Neural progenitor cell (in vitro differentiated cells): ENCODE measurements around the gene TADA2A. TPM values are rescaled to one million over a fixed set of nuclear protein-coding genes. Genes with fewer than 3 reads are reported as not detected.

Source experiments
- DNase-seq: peaks from one replicate; pipeline ENCODE4 v3.0.0-alpha.2; 2016; ENCODE audit warnings: low spot score
- H2AFZ ChIP-seq: fragments of 200-600 bp; sonication (generic); replicated peaks from 2 replicates; pipeline ENCODE4 v1.6.1; 2016; ENCODE audit warnings: antibody characterized with exemption
- H3F3A ChIP-seq: fragments of 200-600 bp; sonication (generic); 2 replicates; pipeline ENCODE4 v1.6.1; 2016; ENCODE audit warnings: antibody characterized with exemption, low read depth
- H3K27ac ChIP-seq: fragments of 200-600 bp; sonication (generic); 2 replicates; pipeline ENCODE4 v1.5.1; 2016; ENCODE audit warnings: mild to moderate bottlenecking
- H3K27me3 ChIP-seq: fragments of 200-600 bp; sonication (generic); 2 replicates; pipeline ENCODE4 v1.6.1; 2016; ENCODE audit warnings: mild to moderate bottlenecking, moderate library complexity
- H3K36me3 ChIP-seq: fragments of 200-600 bp; sonication (generic); 2 replicates; pipeline ENCODE4 v1.5.1; 2016
- H3K4me1 ChIP-seq: fragments of 200-600 bp; sonication (generic); 2 replicates; pipeline ENCODE4 v1.6.1; 2016; ENCODE audit warnings: mixed run types
- H3K4me2 ChIP-seq: fragments of 200-600 bp; sonication (generic); 2 replicates; pipeline ENCODE4 v1.6.1; 2016
- H3K4me3 ChIP-seq: fragments of 200-600 bp; sonication (generic); 2 replicates; pipeline ENCODE4 v1.5.1; 2016
- H3K79me2 ChIP-seq: fragments of 200-600 bp; sonication (generic); 2 replicates; pipeline ENCODE4 v1.6.1; 2016; ENCODE audit warnings: low read depth
- H3K9ac ChIP-seq: fragments of 200-600 bp; sonication (generic); 2 replicates; pipeline ENCODE4 v1.6.1; 2016
- H3K9me3 ChIP-seq: fragments of 200-600 bp; sonication (generic); 2 replicates; pipeline ENCODE4 v1.5.1; 2016; ENCODE audit warnings: low read depth
- H4K20me1 ChIP-seq: fragments of 200-600 bp; sonication (generic); 2 replicates; pipeline ENCODE4 v1.6.1; 2016; ENCODE audit warnings: low read depth
- H3K27ac Mint-ChIP-seq: 3 replicates; pipeline ENCODE4 v1.8.0; 2021; ENCODE audit warnings: mixed read lengths
- H3K27me3 Mint-ChIP-seq: 2 replicates; pipeline ENCODE4 v1.8.0; 2022; ENCODE audit warnings: low read depth, mild to moderate bottlenecking, inconsistent platforms, moderate library complexity, mixed read lengths; ENCODE audit not compliant: insufficient read depth
- H3K36me3 Mint-ChIP-seq: 3 replicates; pipeline ENCODE4 v1.8.0; 2021; ENCODE audit warnings: mixed read lengths
- H3K4me1 Mint-ChIP-seq: 3 replicates; pipeline ENCODE4 v1.8.0; 2021; ENCODE audit warnings: mixed read lengths
- H3K4me3 Mint-ChIP-seq: 3 replicates; pipeline ENCODE4 v1.8.0; 2021; ENCODE audit warnings: mild to moderate bottlenecking, moderate library complexity, mixed read lengths
- H3K9me3 Mint-ChIP-seq: 3 replicates; pipeline ENCODE4 v1.8.0; 2020; ENCODE audit warnings: mixed read lengths
- EZH2 ChIP-seq: fragments of 200-600 bp; sonication (generic); IDR thresholded peaks from 2 replicates; pipeline ENCODE4 v1.6.1; 2017; ENCODE audit warnings: antibody characterized with exemption, mild to moderate bottlenecking, moderate library complexity
- EZH2phosphoT487 ChIP-seq: fragments of 200-600 bp; sonication (generic); IDR thresholded peaks from 2 replicates; pipeline ENCODE4 v1.6.1; 2017; ENCODE audit warnings: antibody characterized with exemption
- total RNA-seq: library from RNA; depleted of rRNA; stranded (reverse); fragments of >200 nt; gene quantifications from 2 replicates; pipeline ENCODE4 v1.2.3, GENCODE V29; 2015; ENCODE audit warnings: low replicate concordance
- TF ChIP-seq, protein P1 (sequence below): fragments of 200-600 bp; sonication (generic); IDR thresholded peaks from 2 replicates; pipeline ENCODE4 v1.5.1; 2017; ENCODE audit warnings: antibody characterized with exemption, mild to moderate bottlenecking

The TADA2A gene
- total RNA-seq, 1 donor from 2014 or later: 30.7 TPM

DNA sequence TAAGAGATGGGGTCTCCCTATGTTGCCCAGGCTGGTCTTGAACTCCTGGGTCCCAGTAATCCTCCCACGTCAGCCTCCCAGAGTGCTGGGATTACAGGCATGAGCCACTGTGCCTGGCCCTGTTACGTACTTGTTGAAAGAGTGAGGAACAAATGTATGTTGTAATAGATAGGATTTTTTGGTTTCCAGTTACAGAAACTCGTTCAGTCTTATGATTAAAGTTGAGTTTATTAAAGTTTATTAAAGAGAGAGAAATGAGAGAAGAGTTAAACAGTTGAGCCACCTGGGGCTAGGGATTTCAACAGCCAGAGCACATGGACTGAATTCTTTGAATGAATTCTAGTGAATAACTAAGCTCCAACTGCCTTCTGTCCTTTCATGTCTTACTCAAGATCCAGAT lies 3.7 kb downstream of the TADA2A start:
- H3K4me1 Mint-ChIP-seq: peaks cover 14% of the 10 kb centered on the region

DNA sequence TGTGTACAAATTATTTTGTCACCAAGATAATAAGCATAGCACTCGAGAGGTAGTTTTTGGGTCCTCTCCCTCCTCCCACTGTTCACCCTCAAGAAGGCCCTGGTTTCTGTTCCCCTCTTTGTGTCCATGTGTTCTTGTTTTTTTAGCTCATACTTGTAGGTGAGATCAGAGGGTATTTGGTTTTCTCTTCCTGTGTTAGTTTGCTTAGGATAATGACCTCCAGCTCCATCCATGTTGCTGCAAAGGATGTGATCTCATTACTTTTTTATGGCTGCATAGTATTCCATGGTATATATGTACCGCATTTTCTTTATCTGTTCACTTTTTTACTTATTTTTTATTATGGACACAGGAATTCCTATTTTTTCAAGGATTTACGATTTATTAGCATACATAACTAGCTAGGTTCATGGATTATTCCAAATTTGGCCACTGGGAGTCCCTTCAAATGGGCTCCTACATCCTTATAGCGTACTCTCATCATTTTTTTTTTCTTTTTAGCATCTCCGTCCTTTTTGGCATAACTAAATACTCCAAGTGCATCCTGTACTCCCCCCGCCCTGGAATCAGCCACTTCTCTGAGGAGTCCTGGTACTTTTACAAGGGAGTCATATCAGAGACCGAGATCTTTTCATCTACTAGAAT lies 7.3 kb downstream of the TADA2A start:
- TF ChIP-seq, protein P1, sequence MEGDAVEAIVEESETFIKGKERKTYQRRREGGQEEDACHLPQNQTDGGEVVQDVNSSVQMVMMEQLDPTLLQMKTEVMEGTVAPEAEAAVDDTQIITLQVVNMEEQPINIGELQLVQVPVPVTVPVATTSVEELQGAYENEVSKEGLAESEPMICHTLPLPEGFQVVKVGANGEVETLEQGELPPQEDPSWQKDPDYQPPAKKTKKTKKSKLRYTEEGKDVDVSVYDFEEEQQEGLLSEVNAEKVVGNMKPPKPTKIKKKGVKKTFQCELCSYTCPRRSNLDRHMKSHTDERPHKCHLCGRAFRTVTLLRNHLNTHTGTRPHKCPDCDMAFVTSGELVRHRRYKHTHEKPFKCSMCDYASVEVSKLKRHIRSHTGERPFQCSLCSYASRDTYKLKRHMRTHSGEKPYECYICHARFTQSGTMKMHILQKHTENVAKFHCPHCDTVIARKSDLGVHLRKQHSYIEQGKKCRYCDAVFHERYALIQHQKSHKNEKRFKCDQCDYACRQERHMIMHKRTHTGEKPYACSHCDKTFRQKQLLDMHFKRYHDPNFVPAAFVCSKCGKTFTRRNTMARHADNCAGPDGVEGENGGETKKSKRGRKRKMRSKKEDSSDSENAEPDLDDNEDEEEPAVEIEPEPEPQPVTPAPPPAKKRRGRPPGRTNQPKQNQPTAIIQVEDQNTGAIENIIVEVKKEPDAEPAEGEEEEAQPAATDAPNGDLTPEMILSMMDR: peak; percentile 25
- TF ChIP-seq EZH2phosphoT487: no peak
- no peak overlapping the region for H2AFZ ChIP-seq
- H3K9me3 ChIP-seq: no peaks in the 10 kb centered on the region
- Mint-ChIP-seq H3K4me1 (no peaks in the 10 kb centered on the region), H3K4me3 (no peak overlapping the region), H3K27ac (no peak overlapping the region), H3K36me3 (peaks cover 30% of the 10 kb centered on the region), H3K9me3 (no peaks in the 10 kb centered on the region), H3K27me3 (peaks cover 5% of the 10 kb centered on the region)
- no peaks in the 10 kb centered on the region for H3K27me3 ChIP-seq
- no peaks in the 10 kb centered on the region for H4K20me1 ChIP-seq
- no peak overlapping the region for H3K4me3 ChIP-seq
- peaks cover 15% of the 10 kb centered on the region for H3K36me3 ChIP-seq
- H3K4me2 ChIP-seq: no peak overlapping the region
- no peak overlapping the region for H3K9ac ChIP-seq
- H3F3A ChIP-seq: peaks cover 2% of the 10 kb centered on the region
- DNase-seq: no peak
- no peaks in the 10 kb centered on the region for H3K4me1 ChIP-seq
- H3K27ac ChIP-seq: no peak overlapping the region
- H3K79me2 ChIP-seq: peaks cover 13% of the 10 kb centered on the region

More for the DNA sequence above, 3.7 kb downstream of the TADA2A start:
- Mint-ChIP-seq H3K9me3 (no peaks in the 10 kb centered on the region), H3K4me3 (no peak overlapping the region), H3K27me3 (peaks cover 9% of the 10 kb centered on the region), H3K36me3 (peaks cover 26% of the 10 kb centered on the region), H3K27ac (no peak overlapping the region)
- H3K4me1 ChIP-seq: peaks cover 3% of the 10 kb centered on the region
- DNase-seq: no peak
- TF ChIP-seq, protein P1: no peak
- TF ChIP-seq EZH2phosphoT487 (no peak), EZH2 (no peak)
- no peak overlapping the region for H2AFZ ChIP-seq
- peaks cover 14% of the 10 kb centered on the region for H3K36me3 ChIP-seq
- no peak overlapping the region for H3K4me3 ChIP-seq
- H3K79me2 ChIP-seq: peaks cover 32% of the 10 kb centered on the region
- H3F3A ChIP-seq: peaks cover 24% of the 10 kb centered on the region
- H3K9me3 ChIP-seq: no peaks in the 10 kb centered on the region
- no peak overlapping the region for H3K9ac ChIP-seq
- no peaks in the 10 kb centered on the region for H4K20me1 ChIP-seq
- H3K27me3 ChIP-seq: no peaks in the 10 kb centered on the region
- no peak overlapping the region for H3K4me2 ChIP-seq
- no peak overlapping the region for H3K27ac ChIP-seq

DNA sequence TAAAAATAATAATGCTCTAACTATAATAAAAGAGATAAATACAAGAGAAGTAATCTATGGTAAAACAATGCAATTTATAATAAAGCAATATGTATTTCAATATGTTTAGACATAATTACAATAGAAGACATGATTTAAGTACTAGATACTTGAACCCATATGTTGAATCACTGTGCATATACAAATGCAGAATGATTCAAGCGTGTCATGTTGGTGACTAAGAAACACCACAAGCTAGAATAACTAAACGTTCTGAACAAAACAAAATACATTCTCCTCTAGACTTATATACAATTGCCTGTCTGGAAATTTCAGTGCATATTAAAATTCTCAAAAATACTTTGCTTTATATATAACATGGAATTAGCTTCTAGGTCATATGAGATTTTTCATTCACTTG lies 11.2 kb downstream of the TADA2A start:
- Mint-ChIP-seq H3K36me3 (peaks cover 27% of the 10 kb centered on the region), H3K4me1 (no peaks in the 10 kb centered on the region), H3K27ac (no peak overlapping the region), H3K4me3 (no peak overlapping the region), H3K9me3 (no peaks in the 10 kb centered on the region), H3K27me3 (peaks cover 2% of the 10 kb centered on the region)
- Histone ChIP-seq H3K9me3 (no peaks in the 10 kb centered on the region), H3F3A (peaks cover 2% of the 10 kb centered on the region), H3K36me3 (peaks cover 15% of the 10 kb centered on the region), H3K27ac (no peak overlapping the region), H4K20me1 (no peaks in the 10 kb centered on the region), H3K27me3 (no peaks in the 10 kb centered on the region), H3K4me2 (no peak overlapping the region), H3K4me3 (no peak overlapping the region), H3K79me2 (peaks cover 13% of the 10 kb centered on the region), H2AFZ (no peak overlapping the region), H3K4me1 (no peaks in the 10 kb centered on the region), H3K9ac (no peak overlapping the region)
- TF ChIP-seq EZH2phosphoT487 (no peak), EZH2 (no peak)
- no peak for DNase-seq

DNA sequence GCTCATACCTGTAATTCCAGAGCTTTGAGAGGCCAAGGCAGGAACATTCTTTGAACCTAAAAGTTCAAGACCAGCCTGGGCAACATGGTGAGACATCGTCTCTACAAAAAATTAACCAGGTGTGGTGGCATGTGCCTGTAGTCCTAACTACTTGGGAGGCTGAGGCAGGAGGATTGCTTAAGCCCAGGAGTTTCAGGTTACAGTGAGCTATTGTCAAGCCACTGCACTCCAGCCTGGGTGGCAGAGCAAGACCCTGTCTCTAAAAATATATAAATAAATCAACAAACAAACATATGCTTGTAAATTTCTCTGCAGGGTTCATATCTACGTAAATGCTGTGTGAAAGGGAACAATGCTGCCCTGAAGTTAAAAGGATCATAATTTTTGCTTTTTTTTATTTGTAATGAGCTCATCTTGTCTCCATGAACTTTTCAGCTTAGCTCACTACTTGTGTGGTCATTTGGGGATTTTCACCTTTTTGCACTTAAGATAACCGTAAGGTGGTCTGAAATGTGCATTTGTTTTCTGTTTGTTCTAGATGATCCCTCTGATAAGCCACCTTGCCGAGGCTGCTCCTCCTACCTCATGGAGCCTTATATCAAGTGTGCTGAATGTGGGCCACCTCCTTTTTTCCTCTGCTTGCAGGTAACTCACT lies 16.4 kb downstream of the TADA2A start:
- Histone ChIP-seq H2AFZ (no peak overlapping the region), H3K79me2 (no peaks in the 10 kb centered on the region), H3K4me2 (no peak overlapping the region), H3K4me1 (no peaks in the 10 kb centered on the region), H3K27ac (no peak overlapping the region), H3K4me3 (no peak overlapping the region), H3K27me3 (no peaks in the 10 kb centered on the region), H3K9ac (no peak overlapping the region), H3F3A (no peaks in the 10 kb centered on the region), H4K20me1 (no peaks in the 10 kb centered on the region), H3K36me3 (no peaks in the 10 kb centered on the region), H3K9me3 (no peaks in the 10 kb centered on the region)
- peaks cover 5% of the 10 kb centered on the region for H3K27me3 Mint-ChIP-seq
- TF ChIP-seq EZH2 (no peak), EZH2phosphoT487 (no peak)
- TF ChIP-seq, protein P1: no peak
- peaks cover 20% of the 10 kb centered on the region for H3K36me3 Mint-ChIP-seq
- H3K9me3 Mint-ChIP-seq: no peaks in the 10 kb centered on the region
- DNase-seq: no peak
- no peak overlapping the region for H3K27ac Mint-ChIP-seq
- H3K4me3 Mint-ChIP-seq: no peak overlapping the region
- H3K4me1 Mint-ChIP-seq: no peaks in the 10 kb centered on the region
